ENCODE measurements around the gene ZBTB16. TPM values are rescaled to one million over a fixed set of nuclear protein-coding genes. Genes with fewer than 3 reads are reported as not detected.
A peak's percentile ranks its signal among the peaks of the same experiment; 100 is the strongest.

The ZBTB16 gene
- total and polyA plus RNA-seq, 7 donors, result 9.9 to 197 (median 99.5) TPM

DNA sequence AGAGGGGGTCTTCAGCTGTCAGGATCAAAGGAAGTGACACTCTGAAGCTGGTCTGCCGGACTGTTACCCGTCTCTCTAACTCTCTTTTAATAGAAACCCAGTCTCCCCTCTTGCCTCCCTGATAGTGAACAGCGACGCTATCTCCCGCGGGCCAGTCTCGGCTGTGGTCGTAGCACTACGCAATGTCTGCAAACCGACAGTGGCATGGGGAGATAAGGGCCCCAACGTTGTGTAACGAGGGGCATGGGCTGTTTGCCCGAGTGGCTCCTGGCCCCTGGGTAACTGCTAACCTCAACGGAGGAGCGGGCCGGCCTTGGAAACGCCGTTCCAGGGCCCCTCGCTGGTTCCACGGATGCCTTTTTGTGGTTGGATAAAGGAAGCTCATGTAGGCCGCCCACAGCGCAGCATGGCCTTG lies 23.3 kb downstream of the ZBTB16 start:
- Histone ChIP-seq H3K4me3 (no peak overlapping the region), H3K36me3 (peaks cover 17 to 82% (median 22%) of the 10 kb centered on the region in 4 donors), H3K9me3 (no peaks in the 10 kb centered on the region), H3K4me1 (peaks cover 0 to 100% (median 98%) of the 10 kb centered on the region in 4 donors), H3K27me3 (no peaks in the 10 kb centered on the region), H3K27ac (peak overlapping the region in 1 of 4 donors; percentile 80)
- intact Hi-C loops (cut with DNase I), result no loop called here
- WGBS, 2 donors, result 56 to 86% methylated on average over 22 of the region's 22 CpGs
- peak in 2 of 4 donors; percentile 32 to 57 for TF ChIP-seq POLR2AphosphoS5 (IDR thresholded peaks at IDR 0.05)
- TF ChIP-seq EP300 (IDR thresholded peaks at IDR 0.05), result no peak
- DNase-seq, result peak; percentile 68

DNA sequence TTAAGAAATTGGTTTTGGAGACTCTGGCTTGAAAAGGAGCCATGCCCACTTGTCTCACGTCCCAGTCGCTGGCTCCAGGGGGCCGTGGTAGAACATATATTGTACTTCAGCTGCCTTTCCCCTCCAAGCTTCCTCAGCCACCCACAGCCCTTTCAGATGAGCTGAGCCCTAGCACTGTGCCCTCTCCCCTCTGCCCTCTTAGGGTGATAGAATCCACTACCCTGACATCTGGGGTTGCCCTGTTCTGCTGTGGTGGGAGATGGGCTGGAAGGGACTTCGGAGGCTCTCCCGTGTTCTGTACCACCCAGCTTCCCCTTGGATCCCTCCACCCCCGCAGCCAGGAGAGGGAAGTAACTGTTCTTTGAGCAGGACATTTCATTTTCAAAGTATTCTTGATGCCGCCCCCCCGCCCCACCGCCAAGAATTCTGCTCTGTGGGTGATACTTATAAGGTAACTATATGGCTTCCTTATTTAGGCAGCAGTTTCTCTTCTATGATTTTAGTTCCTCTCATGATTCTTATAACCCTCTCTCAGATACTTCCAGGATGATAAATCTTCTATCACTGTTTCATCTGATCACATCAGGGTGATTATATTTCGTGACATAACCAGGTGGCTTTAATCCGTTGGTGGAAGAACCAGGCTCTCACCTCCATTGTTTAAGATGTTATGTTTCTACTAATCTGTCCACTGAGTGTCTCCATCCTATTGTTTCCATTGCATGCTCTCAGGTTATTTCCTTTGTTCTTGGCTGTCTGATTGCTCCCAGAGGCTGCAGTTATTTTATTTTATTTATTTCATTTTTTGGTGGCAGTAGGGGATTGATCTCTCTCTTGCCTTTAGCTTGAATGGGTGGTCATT lies 24.1 kb downstream of the ZBTB16 start:
- no peak overlapping the region for H3K4me3 ChIP-seq
- H3K4me1 ChIP-seq, result peaks cover 0 to 100% (median 98%) of the 10 kb centered on the region in 4 donors
- H3K36me3 ChIP-seq, result peaks cover 9 to 82% (median 18%) of the 10 kb centered on the region in 4 donors
- no peaks in the 10 kb centered on the region for H3K27me3 ChIP-seq
- no peaks in the 10 kb centered on the region for H3K9me3 ChIP-seq
- WGBS, 2 donors, result 62 to 88% methylated on average over 11 of the region's 11 CpGs
- TF ChIP-seq POLR2AphosphoS5 (IDR thresholded peaks at IDR 0.05) (peak in 1 of 4 donors; percentile 4), POLR2A (IDR thresholded peaks at IDR 0.05) (no peak), EP300 (IDR thresholded peaks at IDR 0.05) (no peak)
- TF ChIP-seq, protein P1, sequence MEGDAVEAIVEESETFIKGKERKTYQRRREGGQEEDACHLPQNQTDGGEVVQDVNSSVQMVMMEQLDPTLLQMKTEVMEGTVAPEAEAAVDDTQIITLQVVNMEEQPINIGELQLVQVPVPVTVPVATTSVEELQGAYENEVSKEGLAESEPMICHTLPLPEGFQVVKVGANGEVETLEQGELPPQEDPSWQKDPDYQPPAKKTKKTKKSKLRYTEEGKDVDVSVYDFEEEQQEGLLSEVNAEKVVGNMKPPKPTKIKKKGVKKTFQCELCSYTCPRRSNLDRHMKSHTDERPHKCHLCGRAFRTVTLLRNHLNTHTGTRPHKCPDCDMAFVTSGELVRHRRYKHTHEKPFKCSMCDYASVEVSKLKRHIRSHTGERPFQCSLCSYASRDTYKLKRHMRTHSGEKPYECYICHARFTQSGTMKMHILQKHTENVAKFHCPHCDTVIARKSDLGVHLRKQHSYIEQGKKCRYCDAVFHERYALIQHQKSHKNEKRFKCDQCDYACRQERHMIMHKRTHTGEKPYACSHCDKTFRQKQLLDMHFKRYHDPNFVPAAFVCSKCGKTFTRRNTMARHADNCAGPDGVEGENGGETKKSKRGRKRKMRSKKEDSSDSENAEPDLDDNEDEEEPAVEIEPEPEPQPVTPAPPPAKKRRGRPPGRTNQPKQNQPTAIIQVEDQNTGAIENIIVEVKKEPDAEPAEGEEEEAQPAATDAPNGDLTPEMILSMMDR (IDR thresholded peaks at IDR 0.05), result no peak
- peak overlapping the region in 2 of 4 donors; percentile 1 to 80 for H3K27ac ChIP-seq
- peak; percentile 74 for DNase-seq
- intact Hi-C loops (cut with DNase I), result no loop called here

DNA sequence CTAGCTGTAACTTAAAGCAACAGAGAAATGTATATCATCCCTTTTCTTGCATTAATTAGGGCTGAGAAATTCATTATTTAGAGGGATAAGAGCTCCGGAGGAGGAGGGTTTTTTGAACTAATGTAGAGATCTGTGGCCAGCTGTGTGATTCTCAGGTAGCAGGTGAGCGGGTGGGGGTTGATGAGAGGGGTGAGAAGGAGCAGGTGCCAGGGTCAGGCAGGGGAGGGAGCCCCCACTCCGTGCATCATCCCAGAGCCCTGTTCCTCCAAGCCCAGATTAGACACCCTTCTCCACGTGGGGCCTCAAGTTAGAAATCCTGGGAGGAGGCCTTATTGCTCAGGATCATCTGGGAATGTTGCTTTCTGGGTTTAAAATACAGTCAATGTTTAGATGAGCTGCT lies 24.9 kb downstream of the ZBTB16 start:
- intact Hi-C loops (cut with DNase I), result no loop called here
- Histone ChIP-seq H3K4me1 (peaks cover 0 to 100% (median 98%) of the 10 kb centered on the region in 4 donors), H3K36me3 (peaks cover 11 to 82% (median 18%) of the 10 kb centered on the region in 4 donors), H3K9me3 (no peaks in the 10 kb centered on the region), H3K27me3 (no peaks in the 10 kb centered on the region), H3K27ac (peak overlapping the region in 3 of 4 donors; percentile 1 to 37 (median 21)), H3K4me3 (no peak overlapping the region)
- WGBS, 2 donors, result 57 to 64% methylated on average over 4 of the region's 4 CpGs
- peak; percentile 51 for DNase-seq
- TF ChIP-seq, protein P1 (IDR thresholded peaks at IDR 0.05), result no peak
- TF ChIP-seq EP300 (IDR thresholded peaks at IDR 0.05) (no peak), POLR2AphosphoS5 (IDR thresholded peaks at IDR 0.05) (no peak), POLR2A (IDR thresholded peaks at IDR 0.05) (no peak)

DNA sequence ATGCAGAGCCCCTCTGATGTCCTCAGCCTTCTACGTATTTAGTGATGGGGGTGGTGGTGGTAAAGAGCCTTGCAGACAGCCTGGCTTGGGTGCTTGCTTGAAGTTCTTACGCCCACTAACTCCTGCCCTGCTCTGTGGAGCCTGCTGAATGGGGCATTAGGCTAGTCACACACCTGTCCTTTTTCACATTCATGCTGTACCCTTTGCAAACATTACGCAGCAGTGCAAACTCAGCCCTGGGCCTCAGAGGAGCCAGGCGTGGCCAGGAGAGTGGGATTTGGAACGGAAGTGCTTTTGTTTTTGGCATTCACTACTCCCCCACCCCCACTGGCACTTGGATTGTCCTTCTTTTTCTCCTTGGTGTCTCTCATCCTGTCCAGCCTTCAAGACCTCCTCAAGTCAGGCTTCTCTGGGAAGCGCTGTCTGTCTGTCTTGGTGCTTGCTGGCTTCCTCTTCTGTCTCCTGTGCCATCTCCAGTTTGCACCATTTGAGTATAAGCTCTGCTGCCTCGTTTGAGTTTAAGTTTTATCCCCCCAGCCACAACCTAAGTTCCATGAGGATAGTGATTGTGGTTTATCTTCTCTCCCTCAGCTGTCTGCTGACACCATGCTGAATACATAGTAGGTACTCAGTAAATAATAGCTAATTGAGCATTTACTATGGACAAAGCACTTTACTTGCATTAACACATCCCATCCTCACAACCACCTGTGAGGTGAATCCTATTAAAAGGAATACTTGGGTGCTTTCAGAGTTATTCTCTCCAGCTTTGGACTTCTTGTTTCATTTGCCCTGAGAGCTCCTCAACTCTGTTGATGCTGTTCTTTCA lies 26.7 kb downstream of the ZBTB16 start:
- DNase-seq, result peak; percentile 38
- Histone ChIP-seq H3K27ac (peak overlapping the region in 2 of 4 donors; percentile 15 to 21), H3K4me3 (no peak overlapping the region), H3K9me3 (no peaks in the 10 kb centered on the region), H3K27me3 (no peaks in the 10 kb centered on the region), H3K4me1 (peaks cover 0 to 100% (median 98%) of the 10 kb centered on the region in 4 donors), H3K36me3 (peaks cover 12 to 72% (median 27%) of the 10 kb centered on the region in 4 donors)
- intact Hi-C loops (cut with DNase I), result no loop called here
- 31 to 66% methylated on average over 7 of the region's 7 CpGs for WGBS, 2 donors
- TF ChIP-seq EP300 (IDR thresholded peaks at IDR 0.05) (no peak), POLR2AphosphoS5 (IDR thresholded peaks at IDR 0.05) (no peak), POLR2A (IDR thresholded peaks at IDR 0.05) (no peak)
- TF ChIP-seq, protein P1 (IDR thresholded peaks at IDR 0.05), result no peak

All from sigmoid colon (tissue), 7 donors.